Measurements from ENCODE around the gene PICK1. TPM values are rescaled to one million over a fixed set of nuclear protein-coding genes. Genes with fewer than 3 reads are reported as not detected.

The PICK1 gene
- total and polyA plus RNA-seq, 2 of the 4 experiments (the other 2 are of a cell fraction) = 16.5 to 21.0 TPM

DNA sequence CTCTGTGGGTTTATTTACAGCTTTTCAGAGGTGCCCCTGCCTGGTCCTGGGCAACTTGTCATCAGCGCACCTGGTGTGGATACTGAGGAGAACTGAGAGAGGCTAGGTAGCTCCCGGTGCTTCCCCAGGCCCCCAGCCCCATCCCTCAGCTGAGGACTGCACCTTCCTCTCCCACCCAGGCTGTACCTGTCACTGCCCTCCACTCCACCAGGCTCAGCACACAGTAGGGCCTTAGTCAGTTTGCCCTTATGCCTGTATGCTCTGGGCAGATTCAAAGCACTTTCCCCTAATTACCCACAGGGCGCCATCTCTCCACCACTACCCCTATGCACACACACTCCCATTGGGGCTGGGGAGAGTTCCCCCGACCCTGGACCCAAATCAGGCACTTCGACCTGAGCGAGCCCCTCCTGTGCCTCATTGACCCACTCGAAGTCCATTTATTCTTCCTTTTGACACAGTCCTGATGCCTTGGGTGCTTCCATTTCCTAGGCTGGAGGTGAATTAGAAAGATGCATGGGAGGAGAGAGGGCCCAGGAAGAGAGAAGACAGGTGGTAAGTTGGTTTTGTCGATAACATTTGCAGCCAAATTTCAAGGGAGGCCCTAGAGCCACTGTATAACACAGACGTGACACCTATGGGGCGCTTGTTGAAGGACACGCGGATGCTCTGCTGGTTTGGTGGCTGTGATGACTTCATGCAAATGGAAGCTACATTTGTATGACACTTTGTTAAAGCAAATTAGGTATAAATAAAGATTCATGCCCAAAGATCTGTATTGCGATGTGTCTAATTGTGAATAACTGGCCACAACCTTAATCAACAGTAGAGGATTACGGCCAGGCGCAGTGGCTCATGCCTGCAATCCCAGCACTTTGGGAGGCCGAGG is 13.8 kb upstream of the PICK1 start:
- H4K20me1 ChIP-seq (ENCODE audit: insufficient read depth, low read length) = no peaks in the 10 kb centered on the region
- no peak overlapping the region for H3K18ac ChIP-seq (ENCODE audit: low read depth, low read length)
- no peak overlapping the region for H2AK9ac ChIP-seq (replicated peaks; ENCODE audit: low read depth, low read length, poor library complexity)
- H3K27ac ChIP-seq (ENCODE audit: insufficient read depth, low read length) = no peak overlapping the region
- no peaks in the 10 kb centered on the region for H3K9me3 ChIP-seq (ENCODE audit: control insufficient read depth, insufficient read depth, low read length)
- H2BK20ac ChIP-seq (ENCODE audit: low read depth, low read length) = no peak overlapping the region
- H3K14ac ChIP-seq (replicated peaks; ENCODE audit: low read depth, low read length) = no peak overlapping the region
- peaks cover 2% of the 10 kb centered on the region; the same call in 1 of the 2 replicates for H3K27me3 ChIP-seq (ENCODE audit: control insufficient read depth, insufficient read depth, low read length)
- H3K4ac ChIP-seq (ENCODE audit: low read depth, low read length) = no peak overlapping the region
- dilution Hi-C loops (cut with HindIII; ENCODE audit: low sequenced_read_pairs, unreplicated experiment) = no loop called here
- CTCF ChIA-PET = interaction anchor here (0.6 kb wide), 1 partner anchor 226 kb away, joined by 3 read pairs; no protein-coding TSS in a partner anchor
- no peak overlapping the region for H4K8ac ChIP-seq (ENCODE audit: low read depth in 2 of 2, low read length in 2 of 2)
- no peak overlapping the region for H2BK5ac ChIP-seq (ENCODE audit: low read depth, low read length, poor library complexity, severe bottlenecking)
- no peak overlapping the region for H2AK5ac ChIP-seq (ENCODE audit: low read depth, low read length)
- H2AFZ ChIP-seq (replicated peaks; ENCODE audit: low read length, poor library complexity) = no peak overlapping the region
- no peak for ATAC-seq (ENCODE audit: low read depth)
- intact Hi-C loops (cut with micrococcal nuclease) = no loop called here
- no peak for TF ChIP-seq MAZ (IDR thresholded peaks at IDR 0.05; ENCODE audit: borderline replicate concordance, low read depth, low read length)
- no peak for TF ChIP-seq BHLHE40 (IDR thresholded peaks at IDR 0.05; ENCODE audit: low read depth, low read length)
- TF ChIP-seq ELK1 (IDR thresholded peaks at IDR 0.05; ENCODE audit: borderline replicate concordance, low read depth, low read length) = no peak
- no peak for TF ChIP-seq CTCF (conservative IDR thresholded peaks at IDR 0.05; ENCODE audit: low read depth, low read length)
- no peak for TF ChIP-seq CEBPB (IDR thresholded peaks at IDR 0.05; ENCODE audit: low read depth, low read length)
- no peak for TF ChIP-seq FOS (IDR thresholded peaks at IDR 0.05; ENCODE audit: low read depth, low read length)
- no peak for TF ChIP-seq RFX5 (IDR thresholded peaks at IDR 0.05; ENCODE audit: low read depth, low read length)
- no peak for TF ChIP-seq MAFK (IDR thresholded peaks at IDR 0.05; ENCODE audit: low read depth, low read length)
- TF ChIP-seq SMC3 (IDR thresholded peaks at IDR 0.05; ENCODE audit: low read depth, low read length) = no peak
- TF ChIP-seq MXI1 (IDR thresholded peaks at IDR 0.05; ENCODE audit: borderline replicate concordance, low read depth, low read length) = no peak
- no peak for TF ChIP-seq RCOR1 (IDR thresholded peaks at IDR 0.05; ENCODE audit: insufficient replicate concordance, low read length)
- no peak for TF ChIP-seq CHD1 (IDR thresholded peaks at IDR 0.05; ENCODE audit: low read depth, low read length)
- TF ChIP-seq RAD21 (IDR thresholded peaks at IDR 0.05; ENCODE audit: low read length) = no peak
- TF ChIP-seq, protein P1, sequence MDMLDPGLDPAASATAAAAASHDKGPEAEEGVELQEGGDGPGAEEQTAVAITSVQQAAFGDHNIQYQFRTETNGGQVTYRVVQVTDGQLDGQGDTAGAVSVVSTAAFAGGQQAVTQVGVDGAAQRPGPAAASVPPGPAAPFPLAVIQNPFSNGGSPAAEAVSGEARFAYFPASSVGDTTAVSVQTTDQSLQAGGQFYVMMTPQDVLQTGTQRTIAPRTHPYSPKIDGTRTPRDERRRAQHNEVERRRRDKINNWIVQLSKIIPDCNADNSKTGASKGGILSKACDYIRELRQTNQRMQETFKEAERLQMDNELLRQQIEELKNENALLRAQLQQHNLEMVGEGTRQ (IDR thresholded peaks at IDR 0.05; ENCODE audit: low read depth, low read length) = no peak
- no peak overlapping the region for H2BK15ac ChIP-seq (ENCODE audit: low read depth, low read length)
- no peak overlapping the region for H3K9ac ChIP-seq (ENCODE audit: low read depth, low read length)
- 0 out of 2 replicates have a peak, but pooled peaks cover 11% of the 10 kb centered on the region for H3K9me1 ChIP-seq (ENCODE audit: insufficient read depth, low read length)
- H2BK120ac ChIP-seq (ENCODE audit: low read depth, low read length) = no peak overlapping the region
- POLR2A ChIA-PET (ENCODE audit: unreplicated experiment) = no interaction called here
- no peak for DNase-seq
- WGBS, 2 experiments (ENCODE audit: extremely low coverage in 2 of 2, insufficient read length in 1 of 2) = 94% methylated on average over 8 of the region's 16 CpGs; no CpG with 5 or more reads in 1 of the 2 experiments
- H3K4me3 ChIP-seq (ENCODE audit: insufficient read depth, low read depth, low read length) = no peak overlapping the region
- no peak overlapping the region for H4K91ac ChIP-seq (ENCODE audit: insufficient read depth, low read depth, low read length)
- no peaks in the 10 kb centered on the region for H3K36me3 ChIP-seq (ENCODE audit: control insufficient read depth, insufficient read depth, low read length)
- in situ Hi-C loops (cut with MboI; ENCODE audit: low sequenced_read_pairs) = no loop called here
- no peak overlapping the region for H3K56ac ChIP-seq (ENCODE audit: extremely low read depth, insufficient read depth, low read length)
- no peak overlapping the region for H4K5ac ChIP-seq (ENCODE audit: low read depth, low read length)
- no peaks in the 10 kb centered on the region for H3K79me1 ChIP-seq (ENCODE audit: low read depth in 1 of 2, low read length in 2 of 2)
- no TSS peak for BruUV-seq (replicated peaks)
- no peak overlapping the region for H3K4me2 ChIP-seq (ENCODE audit: low read depth, low read length)
- H3K23ac ChIP-seq (ENCODE audit: low read depth, low read length) = no peak overlapping the region
- H3K4me1 ChIP-seq (ENCODE audit: control insufficient read depth, insufficient read depth, low read length) = peaks cover 2% of the 10 kb centered on the region

All from IMR-90 (cell line).